Mucosa of descending colon (tissue), 3 donors: ENCODE data around the gene ATG3. TPM values are rescaled to one million over a fixed set of nuclear protein-coding genes. Genes with fewer than 3 reads are reported as not detected.
A peak's percentile ranks its signal among the peaks of the same experiment; 100 is the strongest.
"Not testable (repeated sequence)": the region's sequence is repeated elsewhere in the genome, so short reads cannot be mapped to it uniquely, and the experiment has no call there.

Experiments used
- ATAC-seq: fragments of 200-7000 bp; cut with Tn5 transposase; one replicate; pipeline ENCODE4 v1.9.1; 2020; ENCODE audit warnings: mild to moderate bottlenecking, moderate library complexity
- DNase-seq, 3 donors: peaks; one replicate each; pipeline ENCODE4 v3.0.0-alpha.2; 2020
- H3K36me3 ChIP-seq: fragments of 200-600 bp; one replicate; pipeline ENCODE4 v1.8.0; 2021; ENCODE audit warnings: low read depth, mild to moderate bottlenecking
- H3K4me1 ChIP-seq: fragments of 200-600 bp; one replicate; pipeline ENCODE4 v1.8.0; 2021; ENCODE audit warnings: low read depth, mild to moderate bottlenecking
- H3K4me3 ChIP-seq: fragments of 200-600 bp; one replicate; pipeline ENCODE4 v1.8.0; 2021; ENCODE audit warnings: mild to moderate bottlenecking
- H3K9me3 ChIP-seq: fragments of 200-600 bp; one replicate; pipeline ENCODE4 v1.8.0; 2021; ENCODE audit warnings: mild to moderate bottlenecking
- intact Hi-C, 2 donors: fragments of 100-400 bp; cut with DNase I in 1 of 2; cut with micrococcal nuclease in 1 of 2; formaldehyde crosslinking; loops; one replicate each; pipeline versions ENCODE4 v1.11.0 to v1.11.1; 2022; cut with DNase I, micrococcal nuclease
- total RNA-seq, 3 donors: library from RNA; stranded (reverse); fragmentation: NEBNext Ultra II Directional in 2 of 3; extraction: Animal tissue kit (Norgen Biotek cat#: 25700) in 2 of 3; gene quantifications; one replicate each; pipeline versions ENCODE4 v1.2.1 to v1.2.4, GENCODE V29; 2021 to 2023
- TF ChIP-seq, protein P1 (sequence below): fragments of 200-600 bp; IDR thresholded peaks from one replicate; pipeline ENCODE4 v1.8.0; 2022; ENCODE audit warnings: antibody characterized with exemption, mild to moderate bottlenecking
- donor health status: DM: no; HTN: no; CAD: no; lungs with moderate emphysema.
- donor health status: DM: no; HTN: no; CAD: no.
- donor health status: DM: no; HTN: yes; CAD: no.

The ATG3 gene
- total RNA-seq, 3 donors from 2014 or later = 44.1 to 60.0 (median 51.0) TPM

DNA sequence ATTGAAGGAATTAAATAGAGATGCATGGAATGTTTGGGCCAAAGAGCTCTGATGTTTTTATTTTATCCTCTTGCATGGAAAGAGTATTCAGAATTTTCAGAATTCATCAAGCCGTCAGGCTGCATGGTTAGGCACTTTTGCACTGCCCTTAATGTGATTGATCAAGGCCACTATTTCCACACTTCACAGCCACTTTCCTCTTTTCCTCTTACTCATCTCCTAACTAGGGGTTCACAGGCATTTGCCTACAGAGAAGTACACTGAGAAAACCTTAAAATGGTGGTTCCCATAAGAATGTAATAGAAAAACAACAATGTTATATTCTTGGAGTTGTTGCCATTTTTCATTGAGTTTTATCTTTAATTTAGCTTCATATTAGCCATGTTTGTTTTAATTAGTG is 10.9 kb upstream of the ATG3 start:
- Histone ChIP-seq H3K9me3 (no peaks in the 10 kb centered on the region), H3K4me1 (no peaks in the 10 kb centered on the region), H3K4me3 (no peak overlapping the region), H3K36me3 (no peaks in the 10 kb centered on the region)
- TF ChIP-seq, protein P1, sequence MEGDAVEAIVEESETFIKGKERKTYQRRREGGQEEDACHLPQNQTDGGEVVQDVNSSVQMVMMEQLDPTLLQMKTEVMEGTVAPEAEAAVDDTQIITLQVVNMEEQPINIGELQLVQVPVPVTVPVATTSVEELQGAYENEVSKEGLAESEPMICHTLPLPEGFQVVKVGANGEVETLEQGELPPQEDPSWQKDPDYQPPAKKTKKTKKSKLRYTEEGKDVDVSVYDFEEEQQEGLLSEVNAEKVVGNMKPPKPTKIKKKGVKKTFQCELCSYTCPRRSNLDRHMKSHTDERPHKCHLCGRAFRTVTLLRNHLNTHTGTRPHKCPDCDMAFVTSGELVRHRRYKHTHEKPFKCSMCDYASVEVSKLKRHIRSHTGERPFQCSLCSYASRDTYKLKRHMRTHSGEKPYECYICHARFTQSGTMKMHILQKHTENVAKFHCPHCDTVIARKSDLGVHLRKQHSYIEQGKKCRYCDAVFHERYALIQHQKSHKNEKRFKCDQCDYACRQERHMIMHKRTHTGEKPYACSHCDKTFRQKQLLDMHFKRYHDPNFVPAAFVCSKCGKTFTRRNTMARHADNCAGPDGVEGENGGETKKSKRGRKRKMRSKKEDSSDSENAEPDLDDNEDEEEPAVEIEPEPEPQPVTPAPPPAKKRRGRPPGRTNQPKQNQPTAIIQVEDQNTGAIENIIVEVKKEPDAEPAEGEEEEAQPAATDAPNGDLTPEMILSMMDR = no peak
- ATAC-seq (no peak), DNase-seq (no peak)
- intact Hi-C loops = no loop called here

DNA sequence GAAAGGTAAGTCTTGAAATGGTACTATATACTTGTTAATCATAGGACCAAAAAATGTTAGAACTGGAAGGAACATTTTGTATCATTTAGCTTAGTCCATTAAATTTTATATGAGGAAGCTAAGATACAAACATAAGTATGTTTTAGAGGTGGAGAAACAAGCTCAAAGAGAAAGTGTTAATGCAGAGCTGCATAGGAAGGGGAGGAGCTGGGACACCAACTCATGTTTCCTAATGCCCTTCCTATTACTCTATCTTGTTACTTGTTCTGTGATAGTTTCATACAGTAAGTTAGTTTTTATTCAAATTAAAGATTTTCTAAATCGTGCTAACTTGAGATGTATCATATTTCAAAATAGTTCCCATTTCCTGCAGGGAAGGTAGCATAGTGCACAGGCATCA is 7.5 kb upstream of the ATG3 start:
- ATAC-seq (no peak), DNase-seq (no peak)
- TF ChIP-seq, protein P1 = no peak
- Histone ChIP-seq H3K9me3 (no peaks in the 10 kb centered on the region), H3K4me3 (no peak overlapping the region), H3K4me1 (no peaks in the 10 kb centered on the region), H3K36me3 (no peaks in the 10 kb centered on the region)
- intact Hi-C loops = no loop called here

DNA sequence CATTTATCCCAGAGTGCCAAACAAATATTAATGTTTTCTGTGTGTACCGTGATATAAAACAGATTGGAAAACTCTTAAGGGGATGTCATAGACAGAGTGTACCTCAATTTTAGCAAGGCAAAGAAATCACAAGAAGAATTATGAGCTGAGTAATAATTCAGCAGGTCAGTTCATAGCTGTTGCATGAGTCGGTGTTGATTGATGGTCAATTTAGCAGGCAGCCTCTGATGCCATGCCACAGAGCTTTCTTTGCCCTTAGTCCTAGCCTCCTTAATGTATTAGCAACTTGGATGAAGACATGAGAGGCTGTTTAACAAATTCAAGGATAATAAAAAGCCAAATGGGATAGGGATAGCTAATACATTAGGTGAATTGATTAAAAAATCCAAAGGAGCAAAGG is 6.9 kb upstream of the ATG3 start:
- Histone ChIP-seq H3K4me3 (no peak overlapping the region), H3K4me1 (peaks cover under 1% of the 10 kb centered on the region), H3K36me3 (no peaks in the 10 kb centered on the region), H3K9me3 (no peaks in the 10 kb centered on the region)
- DNase-seq = no peak
- TF ChIP-seq, protein P1 = no peak
- no peak for ATAC-seq
- intact Hi-C loops = no loop called here

DNA sequence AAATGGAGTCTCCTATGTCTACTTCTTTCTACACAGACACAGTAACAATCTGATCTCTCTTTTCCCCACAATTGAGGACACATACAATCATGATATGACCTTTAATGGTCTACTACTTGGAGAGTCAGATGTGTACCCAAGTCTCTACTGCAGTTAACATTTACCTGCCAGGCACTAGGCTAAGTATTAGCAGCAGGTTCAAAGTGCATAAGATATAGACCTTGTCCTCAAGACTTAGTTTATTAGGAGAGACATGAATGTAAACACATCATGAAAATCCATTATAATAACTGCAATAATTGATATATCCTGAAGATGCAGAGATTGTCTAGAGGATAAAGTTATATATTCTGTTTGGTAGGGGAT is 3.2 kb upstream of the ATG3 start:
- DNase-seq = no peak
- intact Hi-C loops = no loop called here
- TF ChIP-seq, protein P1 = no peak

DNA sequence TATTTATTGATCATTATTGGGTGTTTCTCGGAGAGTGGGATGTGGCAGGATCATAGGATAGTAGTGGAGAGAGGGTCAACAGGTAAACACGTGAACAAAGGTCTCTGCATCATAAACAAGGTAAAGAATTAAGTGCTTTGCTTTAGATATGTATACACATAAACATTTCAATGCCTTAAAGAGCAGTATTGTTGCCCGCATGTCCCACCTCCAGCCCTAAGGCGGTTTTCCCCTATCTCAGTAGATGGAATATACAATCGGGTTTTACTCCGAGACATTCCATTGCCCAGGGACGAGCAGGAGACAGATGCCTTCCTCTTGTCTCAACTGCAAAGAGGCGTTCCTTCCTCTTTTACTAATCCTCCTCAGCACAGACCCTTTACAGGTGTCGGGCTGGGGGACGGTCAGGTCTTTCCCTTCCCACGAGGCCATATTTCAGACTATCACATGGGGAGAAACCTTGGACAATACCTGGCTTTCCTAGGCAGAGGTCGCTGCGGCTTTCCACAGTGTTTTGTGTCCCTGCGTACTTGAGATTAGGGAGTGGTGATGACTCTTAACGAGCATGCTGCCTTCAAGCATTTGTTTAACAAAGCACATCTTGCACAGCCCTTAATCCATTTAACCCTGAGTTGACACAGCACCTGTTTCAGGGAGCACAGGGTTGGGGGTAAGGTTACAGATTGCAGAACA is 2.6 kb upstream of the ATG3 start:
- H3K4me1 ChIP-seq = peaks cover 13% of the 10 kb centered on the region
- intact Hi-C loops, ATAC-seq, H3K4me3 ChIP-seq, H3K36me3 ChIP-seq, DNase-seq, H3K9me3 ChIP-seq: not testable (repeated sequence)

More for the DNA sequence above, 3.2 kb upstream of the ATG3 start:
- H3K4me1 ChIP-seq = peaks cover 8% of the 10 kb centered on the region
- no peak overlapping the region for H3K4me3 ChIP-seq
- no peaks in the 10 kb centered on the region for H3K9me3 ChIP-seq
- H3K36me3 ChIP-seq = peaks cover 6% of the 10 kb centered on the region
- no peak for ATAC-seq

DNA sequence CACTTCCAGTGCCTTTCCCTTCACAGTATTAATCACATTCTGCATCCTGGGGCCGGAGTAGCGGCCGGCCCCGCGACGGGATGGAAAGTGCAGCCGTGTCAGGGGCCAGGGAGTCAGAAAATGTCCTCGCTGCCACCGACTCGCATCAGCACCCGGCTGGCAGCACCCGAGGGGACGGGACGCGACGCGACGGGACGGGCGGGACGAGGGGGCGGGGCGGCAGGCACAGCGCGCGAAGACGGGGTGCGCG is 353 bp downstream of the ATG3 start:
- H3K9me3 ChIP-seq = no peaks in the 10 kb centered on the region
- H3K36me3 ChIP-seq = peaks cover 6% of the 10 kb centered on the region
- H3K4me1 ChIP-seq = peaks cover 18% of the 10 kb centered on the region
- peak; percentile 77 for ATAC-seq
- intact Hi-C loops = no loop called here
- TF ChIP-seq, protein P1 = no peak
- H3K4me3 ChIP-seq = peak overlapping the region; percentile 83
- no peak for DNase-seq
